SK-N-SH (cell line): Measurements from ENCODE around the gene ST6GALNAC3. TPM values are rescaled to one million over a fixed set of nuclear protein-coding genes. Genes with fewer than 3 reads are reported as not detected.

Source experiments
- CTCF ChIA-PET: fragments of 300-600, 350-600 bp; formaldehyde crosslinking; extraction: SDS; loops from one replicate; lab custom pipeline; 2021; lab: Yijun Ruan, JAX
- POLR2A ChIA-PET: fragments of 350-600 bp; sonication (Branson Sonifier 250); formaldehyde crosslinking; extraction: SDS; loops from one replicate; lab custom pipeline; 2020; ENCODE audit warnings: antibody characterized with exemption, inconsistent platforms; lab: Yijun Ruan, JAX
- DNase-seq: peaks from one replicate; pipeline ENCODE4 v3.0.0; 2012
- H2AFZ ChIP-seq: fragments of 200-600 bp; sonication (generic); 2 replicates; pipeline ENCODE4 v1.8.1; 2016; ENCODE audit warnings: antibody characterized with exemption, mild to moderate bottlenecking, low read depth
- H3F3A ChIP-seq: fragments of 200-600 bp; sonication (generic); replicated peaks from 2 replicates; pipeline ENCODE3; 2016; ENCODE audit warnings: antibody characterized with exemption, mild to moderate bottlenecking; ENCODE audit not compliant: insufficient read depth
- H3K27ac ChIP-seq, 2 experiments: fragments of 200-500 bp in 1 of 2; fragments of 200-600 bp in 1 of 2; sonication (Bioruptor generic) in 1 of 2; sonication (generic), shearing (Covaris generic) in 1 of 2; 2 replicates each; pipeline versions ENCODE4 v1.5.1 to v1.6.1; 2014 to 2016; ENCODE audit warnings: low read depth in 2 of 2, inconsistent platforms in 1 of 2, low read length in 1 of 2, mild to moderate bottlenecking in 1 of 2, mixed read lengths in 1 of 2
- H3K27me3 ChIP-seq: fragments of 200-600 bp; sonication (generic), shearing (Covaris generic); 2 replicates; pipeline ENCODE4 v1.6.1; 2016; ENCODE audit warnings: mixed run types; ENCODE audit not compliant: insufficient read depth
- H3K36me3 ChIP-seq, 2 experiments: fragments of 200-500 bp in 1 of 2; fragments of 200-600 bp in 1 of 2; sonication (Bioruptor generic) in 1 of 2; sonication (generic) in 1 of 2; replicated peaks in 1 of 2; 2 replicates each; pipeline versions ENCODE3 to v1.5.1; 2014 to 2016; ENCODE audit warnings: low read length in 1 of 2, mild to moderate bottlenecking in 1 of 2; ENCODE audit not compliant: insufficient read depth in 2 of 2, control insufficient read depth in 1 of 2
- H3K4me1 ChIP-seq, 2 experiments: fragments of 200-500 bp in 1 of 2; fragments of 200-600 bp in 1 of 2; sonication (Bioruptor generic) in 1 of 2; sonication (generic), shearing (Covaris generic) in 1 of 2; 2 replicates each; pipeline versions ENCODE4 v1.5.1 to v1.6.1; 2014 to 2016; ENCODE audit warnings: low read depth in 1 of 2, low read length in 1 of 2, mixed run types in 1 of 2; ENCODE audit not compliant: insufficient read depth in 2 of 2, control insufficient read depth in 1 of 2
- H3K4me2 ChIP-seq: fragments of 200-600 bp; sonication (generic), shearing (Covaris generic); 2 replicates; pipeline ENCODE4 v1.6.1; 2017; ENCODE audit warnings: mixed run types
- H3K4me3 ChIP-seq, 2 experiments: fragments of 200-500 bp in 1 of 2; fragments of 200-600 bp in 1 of 2; sonication (Bioruptor generic) in 1 of 2; sonication (generic), shearing (Covaris generic) in 1 of 2; 2 replicates each; pipeline versions ENCODE4 v1.5.1 to v1.8.1; 2014 to 2016; ENCODE audit warnings: low read depth in 2 of 2, inconsistent platforms in 1 of 2, low read length in 1 of 2, mild to moderate bottlenecking in 1 of 2, mixed read lengths in 1 of 2, moderate library complexity in 1 of 2
- H3K79me2 ChIP-seq: fragments of 200-600 bp; sonication (generic); 2 replicates; pipeline ENCODE4 v1.8.1; 2017; ENCODE audit warnings: mild to moderate bottlenecking; ENCODE audit not compliant: insufficient read depth
- H3K9ac ChIP-seq: fragments of 200-600 bp; sonication (generic); 2 replicates; pipeline ENCODE4 v1.6.1; 2017; ENCODE audit warnings: mixed run types
- H3K9me2 ChIP-seq: fragments of 200-600 bp; sonication (generic); 2 replicates; pipeline ENCODE4 v1.6.1; 2017; ENCODE audit warnings: mixed run types
- H3K9me3 ChIP-seq: fragments of 200-600 bp; sonication (generic); 2 replicates; pipeline ENCODE4 v1.6.1; 2017; ENCODE audit warnings: mixed run types, mild to moderate bottlenecking, moderate library complexity
- H4K20me1 ChIP-seq: fragments of 200-600 bp; sonication (generic); 2 replicates; pipeline ENCODE4 v1.6.1; 2017; ENCODE audit warnings: mild to moderate bottlenecking, mixed run types; ENCODE audit not compliant: insufficient read depth
- ELF1 ChIP-seq: IDR thresholded peaks from 2 replicates; pipeline ENCODE4 v1.4.0; 2012
- EP300 ChIP-seq, 2 experiments: IDR thresholded peaks; 2 replicates each; pipeline versions ENCODE4 v1.4.0 to v1.6.1; 2012; ENCODE audit warnings: borderline replicate concordance in 1 of 2, low read depth in 1 of 2, low read length in 1 of 2
- FOSL2 ChIP-seq: IDR thresholded peaks from 2 replicates; pipeline ENCODE4 v1.4.0; 2012; ENCODE audit warnings: low read depth, mild to moderate bottlenecking, moderate library complexity, borderline replicate concordance
- FOXJ3 ChIP-seq: sonication (generic); formaldehyde crosslinking; IDR thresholded peaks from 2 replicates; pipeline ENCODE4 v1.5.1; 2020; ENCODE audit warnings: mild to moderate bottlenecking, missing genetic modification reagents
- FOXM1 ChIP-seq: IDR thresholded peaks from 2 replicates; pipeline ENCODE4 v1.4.0; 2012; ENCODE audit warnings: low read depth, mild to moderate bottlenecking
- GABPA ChIP-seq: IDR thresholded peaks from 2 replicates; pipeline ENCODE4 v1.4.0; 2012; ENCODE audit warnings: low read depth, mild to moderate bottlenecking
- JUND ChIP-seq: IDR thresholded peaks from 2 replicates; pipeline ENCODE4 v1.4.0; 2012
- MEF2A ChIP-seq: IDR thresholded peaks from 2 replicates; pipeline ENCODE4 v1.4.0; 2012; ENCODE audit warnings: low read depth, borderline replicate concordance
- NFIC ChIP-seq: IDR thresholded peaks from 2 replicates; pipeline ENCODE4 v1.4.0; 2012; ENCODE audit warnings: borderline replicate concordance
- NRF1 ChIP-seq: IDR thresholded peaks from 2 replicates; pipeline ENCODE4 v1.6.1; 2012; ENCODE audit warnings: low read depth, mild to moderate bottlenecking, low read length
- POLR2AphosphoS5 ChIP-seq: IDR thresholded peaks from 2 replicates; pipeline ENCODE4 v1.6.1; 2012; ENCODE audit warnings: low read depth, low read length
- RAD21 ChIP-seq: IDR thresholded peaks from 2 replicates; pipeline ENCODE4 v1.6.1; 2012; ENCODE audit warnings: mild to moderate bottlenecking, low read length
- RXRA ChIP-seq: IDR thresholded peaks from 2 replicates; pipeline ENCODE4 v1.4.0; 2012; ENCODE audit warnings: low read depth, mild to moderate bottlenecking, borderline replicate concordance
- SIN3A ChIP-seq: IDR thresholded peaks from 2 replicates; pipeline ENCODE4 v1.6.1; 2012; ENCODE audit warnings: low read depth, mild to moderate bottlenecking, low read length, moderate library complexity, borderline replicate concordance
- USF2 ChIP-seq: fragments of 150-350 bp; IDR thresholded peaks from 2 replicates; pipeline ENCODE4 v1.6.1; 2017; ENCODE audit warnings: antibody characterized with exemption, low read length, low read depth, borderline replicate concordance
- ZBTB33 ChIP-seq: IDR thresholded peaks from 2 replicates; pipeline ENCODE4 v1.4.0; 2012; ENCODE audit warnings: low read depth, borderline replicate concordance
- WGBS: methylation state at CpG from one replicate; pipeline ENCODE4 v1.1.6; 2017; ENCODE audit warnings: low lambda C conversion rate; 5-methylcytosine and 5-hydroxymethylcytosine counted together
- polyA plus RNA-seq, 3 experiments: library from polyadenylated mRNA; depleted of rRNA; stranded (reverse); fragments of >200 nt; gene quantifications; 2 replicates each; pipeline ENCODE4 v1.2.3, GENCODE V29; 2012

ST6GALNAC3 gene
- polyA plus RNA-seq, 1 of the 3 experiments (the other 2 are of a cell fraction) = 8.1 TPM

GRCh38 chr1:76428028-76428427 lies 353.5 kb downstream of the ST6GALNAC3 start:
- ChIA-PET POLR2A (no interaction called here), CTCF (no interaction called here)
- H4K20me1 ChIP-seq = no peaks in the 10 kb centered on the region
- H3F3A ChIP-seq = no peaks in the 10 kb centered on the region
- H3K9ac ChIP-seq = no peak overlapping the region
- H3K9me2 ChIP-seq = no peaks in the 10 kb centered on the region
- no peak for TF ChIP-seq USF2
- no peak for TF ChIP-seq RAD21
- peak in 1 of 2 experiments; percentile 25; a peak in 1 of 4 replicates for TF ChIP-seq EP300 (IDR thresholded peaks at IDR 0.05; ENCODE audit: borderline replicate concordance in 1 of 2, low read depth in 1 of 2, low read length in 1 of 2)
- TF ChIP-seq GABPA = no peak
- TF ChIP-seq FOSL2 = peak; percentile 38; the same call in 1 of the 2 replicates
- no peak for TF ChIP-seq ELF1
- no peaks in the 10 kb centered on the region for H3K79me2 ChIP-seq
- peak overlapping the region; percentile 34; the same call in 1 of the 2 replicates for H2AFZ ChIP-seq
- H3K27ac ChIP-seq = peak overlapping the region in 1 of 2 experiments; percentile 26; a peak in 2 of 4 replicates
- no peaks in the 10 kb centered on the region for H3K27me3 ChIP-seq
- 37% methylated on average over 2 of the region's 2 CpGs for WGBS
- no peaks in the 10 kb centered on the region for H3K36me3 ChIP-seq
- H3K4me2 ChIP-seq = no peak overlapping the region
- H3K9me3 ChIP-seq = no peaks in the 10 kb centered on the region
- no peak overlapping the region for H3K4me3 ChIP-seq
- DNase-seq = no peak
- peaks cover 0 to 10% of the 10 kb centered on the region in 2 experiments; a peak in 3 of 4 replicates for H3K4me1 ChIP-seq

GRCh38 chr1:76430531-76430930 lies 356.0 kb downstream of the ST6GALNAC3 start:
- Histone ChIP-seq H2AFZ (no peak overlapping the region), H3F3A (no peaks in the 10 kb centered on the region), H3K9me3 (no peaks in the 10 kb centered on the region), H3K9ac (no peak overlapping the region), H3K27me3 (no peaks in the 10 kb centered on the region), H3K36me3 (no peaks in the 10 kb centered on the region), H3K4me2 (no peak overlapping the region), H4K20me1 (no peaks in the 10 kb centered on the region), H3K4me1 (peaks cover 2 to 3% of the 10 kb centered on the region in 2 experiments; a peak in 3 of 4 replicates), H3K27ac (no peak overlapping the region), H3K79me2 (no peaks in the 10 kb centered on the region), H3K9me2 (no peaks in the 10 kb centered on the region), H3K4me3 (no peak overlapping the region)
- CTCF ChIA-PET = interaction anchor here (1.4 kb wide), 1 partner anchor 11 kb away, joined by 3 read pairs; no protein-coding TSS in a partner anchor
- no peak for DNase-seq
- WGBS = 84% methylated on average over 3 of the region's 3 CpGs
- POLR2A ChIA-PET = no interaction called here
- TF ChIP-seq NRF1 (no peak), NFIC (no peak), FOXJ3 (no peak), EP300 (IDR thresholded peaks at IDR 0.05; ENCODE audit: borderline replicate concordance in 1 of 2, low read depth in 1 of 2, low read length in 1 of 2) (no peak), ELF1 (no peak), JUND (no peak), RXRA (no peak), FOXM1 (no peak), POLR2AphosphoS5 (no peak), ZBTB33 (no peak), SIN3A (no peak), MEF2A (no peak)
